Liver (tissue), 9 donors: Measurements from ENCODE around the gene CNTN5. TPM values are rescaled to one million over a fixed set of nuclear protein-coding genes. Genes with fewer than 3 reads are reported as not detected.

Source experiments
- DNase-seq: peaks from one replicate; pipeline ENCODE4 v3.0.0-alpha.2; 2017; ENCODE audit warnings: low spot score
- H3K27ac ChIP-seq, 2 donors: one replicate each; pipeline ENCODE4 v1.7.0; 2013; ENCODE audit warnings: inconsistent platforms in 2 of 2, low read length in 2 of 2, control low read depth in 1 of 2, low read depth in 1 of 2, mild to moderate bottlenecking in 1 of 2
- H3K27me3 ChIP-seq, 4 donors: one replicate each; pipeline versions ENCODE4 v1.6.1 to v1.7.0; 2013; ENCODE audit warnings: low read length in 3 of 4, inconsistent platforms in 1 of 4, mild to moderate bottlenecking in 1 of 4, moderate library complexity in 1 of 4; ENCODE audit not compliant: control insufficient read depth in 4 of 4, insufficient read depth in 4 of 4
- H3K36me3 ChIP-seq, 4 donors: one replicate each; pipeline versions ENCODE4 v1.6.1 to v1.7.0; 2013; ENCODE audit warnings: low read length in 3 of 4, mild to moderate bottlenecking in 3 of 4, low read depth in 1 of 4, moderate library complexity in 1 of 4; ENCODE audit not compliant: control insufficient read depth in 4 of 4, insufficient read depth in 3 of 4
- H3K4me1 ChIP-seq, 4 donors: one replicate each; pipeline versions ENCODE4 v1.6.1 to v1.7.0; 2013; ENCODE audit warnings: low read length in 3 of 4, mild to moderate bottlenecking in 3 of 4, moderate library complexity in 1 of 4; ENCODE audit not compliant: control insufficient read depth in 4 of 4, insufficient read depth in 4 of 4
- H3K4me3 ChIP-seq, 3 donors: one replicate each; pipeline versions ENCODE4 v1.6.1 to v1.7.0; 2013; ENCODE audit warnings: low read length in 3 of 3, control low read depth in 1 of 3, low read depth in 1 of 3, mild to moderate bottlenecking in 1 of 3
- H3K9ac ChIP-seq, 2 donors: one replicate each; pipeline ENCODE4 v1.7.0; 2013; ENCODE audit warnings: low read length in 2 of 2, mild to moderate bottlenecking in 2 of 2, moderate library complexity in 2 of 2, control low read depth in 1 of 2, low read depth in 1 of 2
- H3K9me3 ChIP-seq, 4 donors: one replicate each; pipeline versions ENCODE4 v1.6.1 to v1.7.0; 2013; ENCODE audit warnings: low read length in 3 of 4; ENCODE audit not compliant: control insufficient read depth in 4 of 4
- ATF3 ChIP-seq: IDR thresholded peaks from 2 replicates; pipeline ENCODE4 v1.6.1; 2016; ENCODE audit warnings: antibody characterized with exemption
- CTCF ChIP-seq: fragments of 150-350 bp; IDR thresholded peaks from 2 replicates; pipeline ENCODE4 v1.5.1; 2017; ENCODE audit warnings: improper control_type of control experiment, low read depth, low read length; ENCODE audit not compliant: missing input control
- EGR1 ChIP-seq, 2 donors: IDR thresholded peaks; 2 replicates each; pipeline ENCODE4 v1.6.1; 2016 to 2018; ENCODE audit warnings: antibody characterized with exemption in 2 of 2, low read depth in 2 of 2
- FOXA1 ChIP-seq: IDR thresholded peaks from 2 replicates; pipeline ENCODE4 v1.6.1; 2016; ENCODE audit warnings: antibody characterized with exemption
- FOXA2 ChIP-seq: IDR thresholded peaks from 2 replicates; pipeline ENCODE4 v1.6.1; 2016; ENCODE audit warnings: antibody characterized with exemption
- GABPA ChIP-seq, 2 donors: IDR thresholded peaks in 1 of 2; conservative IDR thresholded peaks in 1 of 2; 2 replicates each; pipeline ENCODE4 v1.6.1; 2016; ENCODE audit warnings: antibody characterized with exemption in 2 of 2, mild to moderate bottlenecking in 1 of 2, moderate library complexity in 1 of 2
- HNF4A ChIP-seq, 2 donors: conservative IDR thresholded peaks; 2 replicates each; pipeline ENCODE4 v1.6.1; 2016; ENCODE audit warnings: antibody characterized with exemption in 2 of 2, mild to moderate bottlenecking in 2 of 2
- HNF4G ChIP-seq: IDR thresholded peaks from 2 replicates; pipeline ENCODE4 v1.6.1; 2016; ENCODE audit warnings: antibody characterized with exemption
- JUND ChIP-seq, 2 donors: IDR thresholded peaks; 2 replicates each; pipeline ENCODE4 v1.6.1; 2016; ENCODE audit warnings: antibody characterized with exemption in 2 of 2
- MAX ChIP-seq: IDR thresholded peaks from 2 replicates; pipeline ENCODE4 v1.6.1; 2016; ENCODE audit warnings: antibody characterized with exemption
- NR2F2 ChIP-seq: IDR thresholded peaks from 2 replicates; pipeline ENCODE4 v1.6.1; 2016; ENCODE audit warnings: antibody characterized with exemption
- RAD21 ChIP-seq, 2 donors: IDR thresholded peaks; 2 replicates each; pipeline ENCODE4 v1.6.1; 2016; ENCODE audit warnings: antibody characterized with exemption in 2 of 2, mild to moderate bottlenecking in 2 of 2
- REST ChIP-seq: IDR thresholded peaks from 2 replicates; pipeline ENCODE4 v1.6.1; 2016; ENCODE audit warnings: antibody characterized with exemption, mild to moderate bottlenecking
- SP1 ChIP-seq: IDR thresholded peaks from 2 replicates; pipeline ENCODE4 v1.6.1; 2018; ENCODE audit warnings: antibody characterized with exemption, mild to moderate bottlenecking
- TAF1 ChIP-seq: conservative IDR thresholded peaks from 2 replicates; pipeline ENCODE4 v1.6.1; 2016; ENCODE audit warnings: antibody characterized with exemption, mild to moderate bottlenecking
- YY1 ChIP-seq: IDR thresholded peaks from 2 replicates; pipeline ENCODE4 v1.6.1; 2016; ENCODE audit warnings: antibody characterized with exemption, mild to moderate bottlenecking
- WGBS: extraction: QIAGEN DNeasy Blood & Tissue Kit; methylation state at CpG from one replicate; pipeline ENCODE4 v1.1.7; 2013; 5-methylcytosine and 5-hydroxymethylcytosine counted together
- polyA plus RNA-seq, 2 donors: library from polyadenylated mRNA; stranded (reverse) in 1 of 2; unstranded in 1 of 2; fragments of 200-250 nt in 1 of 2; fragments of >200 nt in 1 of 2; fragmentation: Nextera tagmentation in 1 of 2; extraction: Ambion mirVana in 1 of 2; gene quantifications; one replicate each; pipeline versions ENCODE4 v1.2.1 to v1.2.3, GENCODE V29; 2013 to 2015
- total RNA-seq, 2 donors: library from RNA; depleted of rRNA; stranded (reverse); fragments of >200 nt; gene quantifications; one replicate each; pipeline ENCODE4 v1.2.3, GENCODE V29; 2014
- TF ChIP-seq, protein P1 (sequence below): IDR thresholded peaks from 2 replicates; pipeline ENCODE4 v1.6.1; 2016; ENCODE audit warnings: antibody characterized with exemption
- donor health status: healthy.
- donor health status: healthy.
- donor health status: healthy.
- donor health status: healthy.
- donor health status: healthy.

CNTN5 gene
- total and polyA plus RNA-seq, 4 donors = 0.01 to 0.08 (median 0.04) TPM

DNA sequence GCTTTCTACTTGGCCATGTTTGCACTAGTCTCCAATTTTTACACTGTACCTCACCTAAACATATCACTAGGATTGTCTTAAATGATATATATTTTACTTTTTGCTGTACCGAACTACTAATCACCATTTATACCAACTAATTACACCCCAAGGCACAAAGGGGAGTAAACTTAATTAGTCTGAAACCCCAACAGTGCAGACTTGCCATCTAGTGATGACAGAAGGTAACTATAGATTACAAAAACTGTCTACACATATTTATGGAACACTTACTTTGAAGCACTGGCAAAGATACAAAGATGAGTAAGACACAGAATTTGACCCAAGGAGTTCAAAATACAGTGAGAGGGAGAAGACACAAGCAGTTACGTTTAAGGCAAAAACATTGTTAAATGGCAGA is 139.7 kb downstream of the CNTN5 start:
- 64% methylated on average over 2 of the region's 2 CpGs for WGBS
- H3K27ac ChIP-seq = no peak overlapping the region
- H3K36me3 ChIP-seq = no peaks in the 10 kb centered on the region
- H3K27me3 ChIP-seq = no peaks in the 10 kb centered on the region
- TF ChIP-seq HNF4G = no peak
- no peak for TF ChIP-seq GABPA (IDR thresholded peaks at IDR 0.05 in 1 of 2, conservative IDR thresholded peaks at IDR 0.05 in 1 of 2)
- TF ChIP-seq EGR1 (IDR thresholded peaks at IDR 0.05; ENCODE audit: low read depth in 2 of 2) = no peak
- TF ChIP-seq, protein P1, sequence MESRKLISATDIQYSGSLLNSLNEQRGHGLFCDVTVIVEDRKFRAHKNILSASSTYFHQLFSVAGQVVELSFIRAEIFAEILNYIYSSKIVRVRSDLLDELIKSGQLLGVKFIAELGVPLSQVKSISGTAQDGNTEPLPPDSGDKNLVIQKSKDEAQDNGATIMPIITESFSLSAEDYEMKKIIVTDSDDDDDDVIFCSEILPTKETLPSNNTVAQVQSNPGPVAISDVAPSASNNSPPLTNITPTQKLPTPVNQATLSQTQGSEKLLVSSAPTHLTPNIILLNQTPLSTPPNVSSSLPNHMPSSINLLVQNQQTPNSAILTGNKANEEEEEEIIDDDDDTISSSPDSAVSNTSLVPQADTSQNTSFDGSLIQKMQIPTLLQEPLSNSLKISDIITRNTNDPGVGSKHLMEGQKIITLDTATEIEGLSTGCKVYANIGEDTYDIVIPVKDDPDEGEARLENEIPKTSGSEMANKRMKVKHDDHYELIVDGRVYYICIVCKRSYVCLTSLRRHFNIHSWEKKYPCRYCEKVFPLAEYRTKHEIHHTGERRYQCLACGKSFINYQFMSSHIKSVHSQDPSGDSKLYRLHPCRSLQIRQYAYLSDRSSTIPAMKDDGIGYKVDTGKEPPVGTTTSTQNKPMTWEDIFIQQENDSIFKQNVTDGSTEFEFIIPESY = no peak
- TF ChIP-seq FOXA2 = no peak
- no peak for TF ChIP-seq CTCF
- TF ChIP-seq FOXA1 = no peak
- TF ChIP-seq RAD21 (IDR thresholded peaks at IDR 0.05) = no peak
- no peak for TF ChIP-seq SP1
- no peak for TF ChIP-seq JUND (IDR thresholded peaks at IDR 0.05)
- no peak for TF ChIP-seq HNF4A (conservative IDR thresholded peaks at IDR 0.05)
- no peak for TF ChIP-seq REST
- TF ChIP-seq MAX = no peak
- TF ChIP-seq NR2F2 = no peak
- TF ChIP-seq TAF1 = no peak
- no peak for DNase-seq
- H3K4me3 ChIP-seq = no peak overlapping the region
- H3K9ac ChIP-seq = no peak overlapping the region
- no peaks in the 10 kb centered on the region for H3K4me1 ChIP-seq
- no peaks in the 10 kb centered on the region for H3K9me3 ChIP-seq

- H3K9me3 ChIP-seq = no peaks in the 10 kb centered on the region
- TF ChIP-seq EGR1 (IDR thresholded peaks at IDR 0.05; ENCODE audit: low read depth in 2 of 2) (no peak), YY1 (no peak), HNF4A (conservative IDR thresholded peaks at IDR 0.05) (no peak), REST (no peak), FOXA1 (no peak), ATF3 (no peak), FOXA2 (no peak), SP1 (no peak), MAX (no peak)
- 88% methylated on average over 5 of the region's 5 CpGs for WGBS
- H3K27ac ChIP-seq = no peak overlapping the region
- H3K4me3 ChIP-seq = no peak overlapping the region
- H3K36me3 ChIP-seq = no peaks in the 10 kb centered on the region
- no peak for DNase-seq
- H3K27me3 ChIP-seq = no peaks in the 10 kb centered on the region
- H3K9ac ChIP-seq = no peak overlapping the region
- no peaks in the 10 kb centered on the region for H3K4me1 ChIP-seq
These were observed 142.1 kb downstream of the CNTN5 start for GRCh38 chr11:99162819-99163218.
